Astrocyte of the spinal cord (primary cell): ENCODE data around the gene CACNA1D.

Source experiments
- DNase-seq: peaks from one replicate; pipeline ENCODE4 v3.0.0; 2011; ENCODE audit warnings: low read depth, low spot score
- H3K4me3 ChIP-seq: 2 replicates; pipeline ENCODE4 v1.5.1; 2011; ENCODE audit warnings: low read depth, mild to moderate bottlenecking, low read length, moderate library complexity
- in situ Hi-C: cut with HindIII; loops from 2 replicates; pipeline ENCODE4 v1.10.0; 2017; ENCODE audit warnings: low sequenced_read_pairs
- TF ChIP-seq, protein P1 (sequence below): IDR thresholded peaks from 2 replicates; pipeline ENCODE4 v1.5.1; 2012; ENCODE audit warnings: low read depth, mild to moderate bottlenecking, low read length, inconsistent platforms

CACNA1D gene

DNA sequence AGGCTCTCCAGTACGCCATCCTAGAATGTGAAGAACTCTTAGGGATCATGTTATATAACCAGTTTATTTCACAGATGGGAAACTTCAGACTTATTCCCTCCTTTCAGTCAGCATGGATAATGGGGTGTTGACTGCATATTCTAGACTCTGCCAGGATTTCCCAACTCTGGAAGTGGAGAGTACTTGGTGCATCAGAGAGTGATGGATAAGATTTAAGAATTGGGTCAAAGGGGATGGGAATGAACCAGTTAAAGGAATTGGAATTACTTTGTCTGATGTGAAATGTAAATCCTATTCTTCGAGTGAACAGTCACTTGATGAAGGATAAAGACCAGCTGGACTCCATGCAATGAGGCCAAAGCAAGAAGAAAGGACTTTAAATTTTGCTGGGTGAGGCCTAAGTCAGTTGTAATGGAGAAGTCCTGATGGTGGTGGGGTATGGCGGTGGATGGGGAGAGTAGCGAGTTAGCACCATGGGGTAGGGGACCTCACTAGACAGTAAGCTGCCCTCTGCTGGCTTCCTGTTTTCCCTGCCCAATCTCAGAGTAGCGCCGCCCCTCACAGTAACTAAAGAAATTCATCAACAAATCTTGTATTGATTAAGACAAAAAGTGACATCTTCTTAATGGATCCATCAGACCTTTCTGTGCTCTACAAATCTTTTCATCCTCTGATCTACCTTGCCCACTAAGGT is 7.3 kb upstream of the CACNA1D start:
- in situ Hi-C loops: no loop called here
- no peak overlapping the region for H3K4me3 ChIP-seq
- DNase-seq: no peak
- TF ChIP-seq, protein P1, sequence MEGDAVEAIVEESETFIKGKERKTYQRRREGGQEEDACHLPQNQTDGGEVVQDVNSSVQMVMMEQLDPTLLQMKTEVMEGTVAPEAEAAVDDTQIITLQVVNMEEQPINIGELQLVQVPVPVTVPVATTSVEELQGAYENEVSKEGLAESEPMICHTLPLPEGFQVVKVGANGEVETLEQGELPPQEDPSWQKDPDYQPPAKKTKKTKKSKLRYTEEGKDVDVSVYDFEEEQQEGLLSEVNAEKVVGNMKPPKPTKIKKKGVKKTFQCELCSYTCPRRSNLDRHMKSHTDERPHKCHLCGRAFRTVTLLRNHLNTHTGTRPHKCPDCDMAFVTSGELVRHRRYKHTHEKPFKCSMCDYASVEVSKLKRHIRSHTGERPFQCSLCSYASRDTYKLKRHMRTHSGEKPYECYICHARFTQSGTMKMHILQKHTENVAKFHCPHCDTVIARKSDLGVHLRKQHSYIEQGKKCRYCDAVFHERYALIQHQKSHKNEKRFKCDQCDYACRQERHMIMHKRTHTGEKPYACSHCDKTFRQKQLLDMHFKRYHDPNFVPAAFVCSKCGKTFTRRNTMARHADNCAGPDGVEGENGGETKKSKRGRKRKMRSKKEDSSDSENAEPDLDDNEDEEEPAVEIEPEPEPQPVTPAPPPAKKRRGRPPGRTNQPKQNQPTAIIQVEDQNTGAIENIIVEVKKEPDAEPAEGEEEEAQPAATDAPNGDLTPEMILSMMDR: no peak

DNA sequence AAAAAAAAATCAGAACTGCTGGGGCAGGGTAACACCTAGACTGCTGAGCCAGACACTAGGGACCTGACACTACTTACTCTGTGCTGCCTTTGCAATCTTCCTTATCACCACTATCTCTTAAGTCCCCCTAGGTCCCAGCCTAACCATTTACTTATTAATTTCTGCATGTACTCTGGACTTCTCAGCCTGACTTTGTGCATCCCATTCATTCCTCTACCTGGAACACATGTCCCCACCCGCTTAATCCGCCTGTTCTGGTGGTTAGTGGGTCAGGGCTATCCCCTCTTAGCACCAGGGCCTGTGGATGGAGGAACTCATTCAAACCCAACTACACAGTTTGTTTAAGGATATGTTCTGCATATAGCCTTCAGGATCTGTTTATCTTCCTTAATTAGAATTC is 5.0 kb upstream of the CACNA1D start:
- no peak for DNase-seq
- no peak overlapping the region for H3K4me3 ChIP-seq
- TF ChIP-seq, protein P1: no peak
- in situ Hi-C loops: no loop called here

DNA sequence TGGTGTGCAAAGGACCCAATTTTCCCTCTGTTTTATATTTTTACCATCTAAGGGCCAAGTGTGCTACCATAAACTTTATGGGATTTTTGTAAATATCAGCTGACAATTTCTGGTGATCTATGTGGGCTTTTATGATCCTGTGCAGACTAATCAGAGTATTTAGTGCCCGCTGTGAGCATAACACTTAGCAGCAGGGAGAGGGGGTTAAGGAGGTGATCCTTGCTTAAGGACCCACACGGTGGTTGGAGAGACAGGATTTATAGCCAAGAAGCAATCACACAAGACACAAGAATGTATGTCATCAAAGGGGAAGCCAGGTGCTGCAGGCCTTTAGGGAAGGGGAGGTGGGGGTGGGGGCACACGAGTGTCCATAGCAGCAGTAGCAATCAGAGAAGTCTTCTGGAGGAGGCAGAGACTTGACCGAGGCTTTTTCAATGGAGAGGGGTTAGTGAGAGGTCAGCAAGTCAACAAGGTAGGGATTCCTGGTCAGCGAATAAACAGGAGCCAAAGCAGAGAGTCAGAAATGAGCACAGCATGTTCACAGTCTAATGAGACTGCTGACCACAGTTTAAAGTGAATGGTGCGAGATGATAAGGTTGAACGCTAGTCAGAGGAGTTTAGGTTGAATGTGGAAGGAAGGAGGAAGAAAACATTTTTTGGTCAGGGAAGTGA is 4.5 kb upstream of the CACNA1D start:
- no peak overlapping the region for H3K4me3 ChIP-seq
- in situ Hi-C loops: no loop called here
- DNase-seq: no peak
- TF ChIP-seq, protein P1: no peak

- in situ Hi-C loops: no loop called here
- TF ChIP-seq, protein P1: no peak
- no peak overlapping the region for H3K4me3 ChIP-seq
- DNase-seq: no peak
Observed at GRCh38 chr3:53490459-53490968, 3.9 kb upstream of the CACNA1D start.

DNA sequence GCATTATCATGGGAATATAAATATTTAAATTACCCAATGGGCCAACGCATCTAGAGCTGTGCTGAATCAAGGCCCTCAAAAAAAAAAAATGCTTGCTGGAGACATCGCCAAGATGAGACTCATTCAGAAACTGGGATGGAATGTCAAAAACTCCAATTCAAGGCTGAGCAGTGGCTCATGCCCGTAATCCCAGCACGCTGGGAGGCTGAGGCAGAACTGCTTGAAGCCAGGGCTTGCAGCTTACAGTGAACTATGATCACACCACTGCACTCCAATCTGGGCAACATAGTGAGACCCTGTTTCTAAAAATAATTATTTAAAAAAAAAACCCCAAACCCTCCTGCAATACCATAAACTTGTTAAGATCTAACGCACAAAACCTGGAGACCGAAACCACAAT is 3.1 kb upstream of the CACNA1D start:
- H3K4me3 ChIP-seq: no peak overlapping the region
- in situ Hi-C loops: no loop called here
- DNase-seq: no peak
- TF ChIP-seq, protein P1: no peak

- no peak for DNase-seq
- H3K4me3 ChIP-seq: no peak overlapping the region
- TF ChIP-seq, protein P1: no peak
- in situ Hi-C loops: no loop called here
Observed at GRCh38 chr3:53493595-53493962, 832 bp upstream of the CACNA1D start.
